SU-DHL-6 (cell line): ENCODE results near the gene PLB1.

ENCODE experiments used
- H2AFZ ChIP-seq: fragments of 200-600 bp; sonication (generic); 2 replicates; pipeline ENCODE4 v1.6.1; 2014; ENCODE audit warnings: low read depth, mild to moderate bottlenecking, moderate library complexity, mixed read lengths, antibody characterized with exemption, low read length; ENCODE audit not compliant: severe bottlenecking
- H3F3A ChIP-seq: fragments of 200-600 bp; shearing (Covaris generic); 2 replicates; pipeline ENCODE4 v1.6.0; 2016; ENCODE audit warnings: antibody characterized with exemption, mild to moderate bottlenecking; ENCODE audit not compliant: insufficient read depth
- H3K27ac ChIP-seq: fragments of 200-600 bp; sonication (generic); 2 replicates; pipeline ENCODE4 v1.5.1; 2016; ENCODE audit warnings: low read depth, mild to moderate bottlenecking, low read length, moderate library complexity, mixed read lengths
- H3K27me3 ChIP-seq: fragments of 200-600 bp; sonication (generic), shearing (Covaris generic); 2 replicates; pipeline ENCODE4 v1.6.0; 2014; ENCODE audit warnings: mild to moderate bottlenecking, low read length
- H3K36me3 ChIP-seq: fragments of 200-600 bp; sonication (generic); 2 replicates; pipeline ENCODE4 v1.6.1; 2014; ENCODE audit warnings: mild to moderate bottlenecking, low read length, mixed read lengths
- H3K4me2 ChIP-seq: fragments of 300-600, 200-600 bp; shearing (Covaris generic), sonication (generic); 2 replicates; pipeline ENCODE4 v1.6.0; 2014; ENCODE audit warnings: low read length, low read depth, mild to moderate bottlenecking; ENCODE audit not compliant: poor library complexity, severe bottlenecking
- H3K4me3 ChIP-seq: fragments of 200-600 bp; sonication (generic); 2 replicates; pipeline ENCODE4 v1.5.1; 2014; ENCODE audit warnings: antibody characterized with exemption, low read length, mild to moderate bottlenecking, mixed read lengths; ENCODE audit not compliant: insufficient read depth, poor library complexity, severe bottlenecking
- H3K79me2 ChIP-seq: fragments of 200-600 bp; sonication (generic); 2 replicates; pipeline ENCODE4 v1.6.1; 2014; ENCODE audit warnings: mild to moderate bottlenecking, low read length, moderate library complexity; ENCODE audit not compliant: insufficient read depth
- H3K9ac ChIP-seq: fragments of 200-600 bp; sonication (generic); 2 replicates; pipeline ENCODE4 v1.7.0; 2014; ENCODE audit warnings: mild to moderate bottlenecking, low read length
- H3K9me2 ChIP-seq: fragments of 200-600 bp; sonication (generic); replicated peaks from 2 replicates; pipeline ENCODE4 v1.6.1; 2014; ENCODE audit warnings: low read length; ENCODE audit not compliant: insufficient read depth
- H3K9me3 ChIP-seq: fragments of 200-600 bp; sonication (generic); 2 replicates; pipeline ENCODE4 v1.6.1; 2014; ENCODE audit warnings: low read length, mixed read lengths; ENCODE audit not compliant: insufficient read depth
- H4K20me1 ChIP-seq: fragments of 200-600 bp; sonication (generic); 2 replicates; pipeline ENCODE4 v1.6.1; 2014; ENCODE audit warnings: low read depth, mild to moderate bottlenecking, antibody characterized with exemption, low read length, moderate library complexity, mixed read lengths
- CTCF ChIP-seq: fragments of 200-600 bp; sonication (generic); IDR thresholded peaks from one replicate; pipeline ENCODE4 v1.5.1; 2017; ENCODE audit warnings: antibody characterized with exemption, mild to moderate bottlenecking, low read length, moderate library complexity; ENCODE audit not compliant: insufficient read depth, poor library complexity, severe bottlenecking
- EZH2phosphoT487 ChIP-seq: fragments of 200-600 bp; sonication (generic), shearing (Covaris generic); conservative IDR thresholded peaks from 2 replicates; pipeline ENCODE4 v1.6.1; 2018; ENCODE audit warnings: mild to moderate bottlenecking, antibody characterized with exemption, low read length, moderate library complexity, mixed read lengths

PLB1 gene

DNA sequence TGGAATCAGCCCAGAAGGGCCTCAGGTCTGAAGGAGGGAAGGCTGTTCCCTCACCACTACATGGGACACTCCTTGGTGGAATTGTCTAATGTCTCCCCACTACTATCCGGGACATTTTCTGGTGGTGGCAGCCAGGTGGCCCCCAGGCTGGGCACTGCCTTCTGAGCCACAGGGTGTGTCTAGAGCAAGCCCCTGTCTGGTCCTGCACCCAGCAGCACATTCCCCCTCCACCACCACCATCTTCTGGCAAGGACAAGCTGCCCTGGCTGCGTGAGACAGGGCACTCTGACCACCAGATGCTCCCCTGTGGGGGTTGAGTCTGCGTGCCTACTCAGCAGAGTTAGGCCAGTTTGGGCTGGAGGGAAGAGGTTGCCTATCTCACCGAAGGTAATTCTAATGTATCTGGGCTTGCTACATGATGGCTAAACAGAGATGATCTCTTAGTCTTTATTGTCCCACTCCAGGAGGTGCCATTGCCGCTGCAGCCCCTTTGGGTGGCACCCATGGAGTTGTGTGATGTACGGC, 106.3 kb downstream of the PLB1 start:
- Histone ChIP-seq H3K79me2 (no peaks in the 10 kb centered on the region), H3K9ac (no peak overlapping the region), H3K4me3 (no peak overlapping the region), H3K9me2 (no peaks in the 10 kb centered on the region), H3K9me3 (no peaks in the 10 kb centered on the region), H3K36me3 (no peaks in the 10 kb centered on the region), H4K20me1 (no peaks in the 10 kb centered on the region), H3K4me2 (no peak overlapping the region), H2AFZ (no peak overlapping the region), H3F3A (no peaks in the 10 kb centered on the region), H3K27ac (no peak overlapping the region), H3K27me3 (no peaks in the 10 kb centered on the region)
- TF ChIP-seq CTCF (no peak), EZH2phosphoT487 (no peak)

DNA sequence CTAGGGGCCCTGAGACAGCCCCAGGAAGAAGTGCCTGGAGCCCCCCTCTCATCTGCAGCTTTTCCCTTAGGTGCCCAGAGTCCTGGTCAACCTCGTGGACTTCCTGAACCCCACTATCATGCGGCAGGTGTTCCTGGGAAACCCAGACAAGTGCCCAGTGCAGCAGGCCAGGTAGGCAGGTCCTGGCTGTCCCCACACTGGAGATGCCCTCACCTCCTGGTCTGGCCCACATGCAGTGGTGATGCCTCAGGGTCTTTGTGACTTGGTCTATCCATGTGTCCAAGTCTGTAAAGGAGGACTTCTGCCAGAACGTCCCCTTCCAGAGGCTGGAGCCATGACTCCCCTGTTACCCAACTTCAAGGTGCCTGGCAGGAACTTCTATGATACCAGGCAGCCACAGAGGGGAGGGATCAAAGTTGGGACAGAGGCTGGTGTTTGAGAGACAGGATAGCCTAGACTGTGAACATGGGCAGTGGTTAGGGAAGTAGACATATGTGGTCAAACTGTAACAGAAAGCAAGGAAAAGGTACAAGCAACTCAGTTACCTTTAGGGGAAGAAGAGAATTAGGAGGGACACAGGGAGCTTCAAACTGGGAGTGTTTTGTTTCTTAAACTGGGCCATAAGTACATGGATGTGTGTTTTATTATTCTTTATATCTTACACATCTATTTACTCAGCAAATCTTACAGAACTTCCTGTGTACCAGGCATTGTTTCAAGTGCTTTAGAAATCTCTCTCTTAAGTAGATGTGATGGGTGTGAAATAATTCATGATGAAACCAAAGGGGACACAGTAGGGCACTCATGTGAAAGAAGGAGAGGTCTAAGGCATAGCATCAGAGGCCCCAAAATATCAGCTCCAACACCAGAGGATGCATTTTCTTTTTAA, 107.1 kb downstream of the PLB1 start:
- no peak for TF ChIP-seq EZH2phosphoT487
- no peak for TF ChIP-seq CTCF
- no peaks in the 10 kb centered on the region for H3K27me3 ChIP-seq
- H2AFZ ChIP-seq, result no peak overlapping the region
- H3F3A ChIP-seq, result no peaks in the 10 kb centered on the region
- H3K27ac ChIP-seq, result no peak overlapping the region
- H3K4me2 ChIP-seq, result no peak overlapping the region
- H3K4me3 ChIP-seq, result no peak overlapping the region
- H3K9ac ChIP-seq, result no peak overlapping the region
- H3K9me2 ChIP-seq, result no peaks in the 10 kb centered on the region
- no peaks in the 10 kb centered on the region for H4K20me1 ChIP-seq
- no peaks in the 10 kb centered on the region for H3K36me3 ChIP-seq
- H3K79me2 ChIP-seq, result no peaks in the 10 kb centered on the region
- H3K9me3 ChIP-seq, result no peaks in the 10 kb centered on the region

- Histone ChIP-seq H3K4me3 (no peak overlapping the region), H3K9me2 (no peaks in the 10 kb centered on the region), H3K36me3 (no peaks in the 10 kb centered on the region), H3K9ac (no peak overlapping the region), H3K27me3 (no peaks in the 10 kb centered on the region), H3K79me2 (no peaks in the 10 kb centered on the region), H4K20me1 (no peaks in the 10 kb centered on the region), H3K4me2 (no peak overlapping the region), H3F3A (no peaks in the 10 kb centered on the region), H3K27ac (no peak overlapping the region), H2AFZ (no peak overlapping the region), H3K9me3 (no peaks in the 10 kb centered on the region)
- no peak for TF ChIP-seq CTCF
- no peak for TF ChIP-seq EZH2phosphoT487
These were observed 108.0 kb downstream of the PLB1 start for GRCh38 chr2:28603821-28604220.
